Neutrophil (primary cell): ENCODE results near the gene RGS3.

Experiments used
- H3K27ac ChIP-seq: fragments of 200-600 bp; sonication (generic); 2 replicates; pipeline ENCODE4 v1.5.1; 2016; ENCODE audit warnings: mild to moderate bottlenecking, moderate library complexity
- H3K27me3 ChIP-seq: fragments of 200-600 bp; sonication (generic); 2 replicates; pipeline ENCODE4 v1.6.0; 2016; ENCODE audit warnings: mild to moderate bottlenecking
- H3K36me3 ChIP-seq: fragments of 200-600 bp; sonication (generic); 2 replicates; pipeline ENCODE4 v1.5.1; 2017
- H3K4me1 ChIP-seq, 2 experiments: fragments of 200-600 bp in 1 of 2; sonication (generic) in 1 of 2; 1 replicate in 1 of 2; 2 replicates in 1 of 2; pipeline versions ENCODE4 v1.5.1 to v1.6.1; 2013 to 2016; ENCODE audit warnings: low read depth in 1 of 2, low read length in 1 of 2, mild to moderate bottlenecking in 1 of 2, moderate library complexity in 1 of 2; ENCODE audit not compliant: control insufficient read depth in 1 of 2, insufficient read depth in 1 of 2
- H3K4me3 ChIP-seq, 2 experiments: fragments of 200-600 bp in 1 of 2; sonication (generic) in 1 of 2; 1 replicate in 1 of 2; 2 replicates in 1 of 2; pipeline ENCODE4 v1.5.1; 2013 to 2016; ENCODE audit warnings: low read depth in 1 of 2, low read length in 1 of 2, mild to moderate bottlenecking in 1 of 2, moderate library complexity in 1 of 2
- H3K9me3 ChIP-seq: fragments of 200-600 bp; sonication (generic); 2 replicates; pipeline ENCODE4 v1.5.1; 2016
- CTCF ChIP-seq: fragments of 200-600 bp; sonication (generic); IDR thresholded peaks from 2 replicates; pipeline ENCODE4 v1.5.1; 2016; ENCODE audit warnings: antibody characterized with exemption

RGS3 gene

DNA sequence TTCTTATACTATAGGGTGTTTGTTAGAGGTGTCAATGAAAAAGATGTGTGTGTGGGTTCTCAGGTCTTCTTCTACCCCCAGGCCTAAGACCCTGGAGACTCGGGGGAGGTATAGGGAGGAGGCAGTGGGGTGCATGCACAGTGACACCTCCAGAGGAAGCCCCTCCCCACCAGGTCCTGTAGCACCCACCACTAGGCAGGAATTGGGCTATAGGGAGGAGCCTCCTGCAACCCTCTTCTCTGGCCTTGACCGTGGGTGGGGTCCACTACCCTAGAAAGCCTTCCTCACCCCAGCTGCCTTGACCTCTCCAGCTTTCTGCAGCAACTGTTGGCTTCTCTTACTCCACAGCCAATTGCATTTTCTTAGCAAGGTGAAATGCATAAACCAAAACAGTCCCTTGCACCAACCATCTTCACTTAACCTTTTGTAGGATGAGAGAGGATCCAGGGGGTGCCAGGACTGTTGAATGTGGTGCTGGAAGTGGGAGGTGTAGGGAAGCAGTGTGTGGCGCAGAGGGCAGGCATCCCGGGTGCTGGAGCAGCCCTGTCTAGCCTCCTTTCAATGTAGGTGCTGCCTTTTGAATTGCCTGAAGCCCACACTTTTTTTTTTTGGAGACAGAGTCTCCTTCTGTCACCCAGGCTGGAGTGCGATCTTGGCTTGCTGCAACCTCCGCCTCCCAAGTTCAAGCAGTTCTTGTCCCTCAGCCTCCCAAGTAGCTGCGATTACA is 128.5 kb downstream of the RGS3 start:
- no peaks in the 10 kb centered on the region for H3K27me3 ChIP-seq
- no peak overlapping the region for H3K27ac ChIP-seq
- no peak overlapping the region for H3K4me3 ChIP-seq
- peaks cover 22 to 28% of the 10 kb centered on the region in 2 experiments for H3K4me1 ChIP-seq
- no peak for TF ChIP-seq CTCF
- H3K9me3 ChIP-seq: no peaks in the 10 kb centered on the region
- peaks cover 85% of the 10 kb centered on the region for H3K36me3 ChIP-seq

DNA sequence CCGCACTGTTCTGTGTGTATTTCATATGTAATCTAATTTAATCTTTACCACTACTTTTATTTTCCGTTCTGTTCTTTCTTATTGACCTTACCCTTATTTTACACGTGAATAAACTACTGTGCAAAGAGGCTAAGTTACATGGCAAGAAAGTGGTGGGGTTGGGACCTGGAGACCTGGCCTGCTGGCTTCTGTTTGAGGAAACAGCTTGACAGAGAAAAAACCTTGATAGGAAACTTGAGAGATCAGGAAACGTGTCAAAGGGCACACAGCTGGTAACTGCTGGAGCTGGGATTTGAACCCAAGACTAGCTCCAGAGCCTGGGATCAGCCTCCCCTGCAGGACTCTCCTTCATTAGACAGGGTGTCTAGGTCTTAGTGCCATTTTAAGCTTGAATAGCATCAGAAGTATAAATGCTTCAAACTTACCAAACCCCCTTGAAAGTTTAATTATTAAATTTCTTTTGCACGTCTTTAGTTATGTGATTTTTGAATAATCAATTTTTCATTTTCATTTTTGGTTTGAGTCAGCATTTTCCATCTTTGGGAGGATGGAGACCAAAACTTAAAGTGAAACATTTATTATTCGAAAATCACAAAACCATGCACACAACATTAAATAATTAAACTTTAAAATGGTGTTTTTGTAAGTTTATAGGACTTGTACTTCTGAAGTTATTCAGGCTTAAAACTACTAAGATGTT is 129.5 kb downstream of the RGS3 start:
- TF ChIP-seq CTCF: no peak
- H3K4me3 ChIP-seq: no peak overlapping the region
- H3K27ac ChIP-seq: no peak overlapping the region
- H3K36me3 ChIP-seq: peaks cover 86% of the 10 kb centered on the region
- no peaks in the 10 kb centered on the region for H3K27me3 ChIP-seq
- H3K9me3 ChIP-seq: no peaks in the 10 kb centered on the region
- peaks cover 19 to 21% of the 10 kb centered on the region in 2 experiments for H3K4me1 ChIP-seq

- Histone ChIP-seq H3K4me3 (no peak overlapping the region), H3K27me3 (no peaks in the 10 kb centered on the region), H3K36me3 (peaks cover 87% of the 10 kb centered on the region), H3K27ac (no peak overlapping the region), H3K4me1 (peaks cover 11 to 14% of the 10 kb centered on the region in 2 experiments), H3K9me3 (no peaks in the 10 kb centered on the region)
- no peak for TF ChIP-seq CTCF
Measured at GRCh38 chr9:113593682-113594281, 130.3 kb downstream of the RGS3 start.

DNA sequence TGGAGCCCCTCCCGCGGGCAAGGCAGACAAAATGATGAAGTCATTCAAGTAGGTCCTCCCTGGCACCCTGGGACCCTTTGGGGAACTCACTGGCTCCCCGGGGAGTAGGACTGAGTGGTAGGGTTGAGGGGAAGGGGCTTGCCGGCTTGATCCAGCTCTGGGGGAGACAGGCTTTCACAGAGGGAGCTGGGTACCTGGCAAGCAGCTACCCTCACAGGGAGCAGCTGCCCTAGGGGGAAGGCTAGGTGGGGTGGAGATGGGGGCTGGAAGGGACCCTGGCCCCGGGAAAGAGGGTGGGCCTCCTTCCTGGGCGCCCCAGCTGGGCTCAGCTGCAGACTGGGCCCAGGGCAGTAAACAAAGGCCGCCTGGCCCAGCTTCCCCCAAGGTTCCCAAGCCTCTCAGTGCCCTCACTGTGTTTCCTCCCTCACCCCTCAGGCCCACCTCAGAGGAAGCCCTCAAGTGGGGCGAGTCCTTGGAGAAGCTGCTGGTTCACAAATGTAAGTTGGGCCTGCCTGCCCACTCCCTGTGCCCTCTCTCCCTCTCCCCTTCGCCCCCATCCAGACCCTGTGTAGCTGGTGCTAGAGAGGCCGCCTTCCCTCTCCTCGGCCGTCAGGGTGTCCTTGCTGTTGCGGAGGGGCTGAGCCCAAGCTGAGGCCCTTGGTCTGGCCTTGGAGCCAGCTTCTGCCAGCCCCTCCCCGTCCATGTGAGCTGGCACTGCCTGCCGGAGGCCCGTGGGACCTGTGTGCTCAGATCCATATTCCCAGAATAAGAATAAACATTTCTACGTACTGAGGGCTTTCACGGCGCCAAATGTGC is 131.2 kb downstream of the RGS3 start:
- Histone ChIP-seq H3K4me3 (no peak overlapping the region), H3K27ac (no peak overlapping the region), H3K9me3 (no peaks in the 10 kb centered on the region), H3K27me3 (no peaks in the 10 kb centered on the region), H3K4me1 (peaks cover 2 to 4% of the 10 kb centered on the region in 2 experiments), H3K36me3 (peaks cover 93% of the 10 kb centered on the region)
- no peak for TF ChIP-seq CTCF

DNA sequence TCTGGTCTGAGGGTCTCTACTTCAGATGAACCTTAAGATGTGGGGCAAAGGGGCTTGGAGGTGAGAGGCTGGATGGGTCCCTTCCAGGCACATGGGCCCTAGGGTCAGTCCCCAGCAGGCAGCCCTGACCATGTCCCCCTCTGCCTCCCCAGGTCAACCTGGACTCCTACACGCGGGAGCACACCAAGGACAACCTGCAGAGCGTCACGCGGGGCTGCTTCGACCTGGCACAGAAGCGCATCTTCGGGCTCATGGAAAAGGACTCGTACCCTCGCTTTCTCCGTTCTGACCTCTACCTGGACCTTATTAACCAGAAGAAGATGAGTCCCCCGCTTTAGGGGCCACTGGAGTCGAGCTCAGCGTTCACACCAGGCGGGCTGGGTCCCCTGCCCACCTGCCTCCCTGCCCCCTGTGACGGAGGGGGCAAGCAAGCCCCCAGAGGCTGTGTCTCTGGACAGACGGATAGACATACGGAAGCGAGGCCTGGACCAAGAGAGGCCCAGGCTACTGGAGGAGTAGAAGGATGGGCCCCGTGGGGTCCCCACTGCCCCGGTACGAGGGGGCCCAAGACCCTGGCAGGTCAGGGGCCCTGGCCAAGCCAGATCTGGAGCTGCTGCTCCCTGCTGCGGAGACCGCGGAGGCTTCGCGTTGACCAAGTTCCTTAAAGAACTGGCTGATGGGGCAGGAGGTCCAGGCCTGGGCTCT is 133.2 kb downstream of the RGS3 start:
- Histone ChIP-seq H3K36me3 (peaks cover 75% of the 10 kb centered on the region), H3K27ac (no peak overlapping the region), H3K4me1 (no peaks in the 10 kb centered on the region), H3K27me3 (no peaks in the 10 kb centered on the region), H3K4me3 (no peak overlapping the region), H3K9me3 (no peaks in the 10 kb centered on the region)
- no peak for TF ChIP-seq CTCF
